Caco-2 (cell line): ENCODE measurements around the gene HOXB7. TPM values are rescaled to one million over a fixed set of nuclear protein-coding genes. Genes with fewer than 3 reads are reported as not detected.

Source experiments
- BruUV-seq: library from RNA; stranded (reverse); fragments of 400-500 nt; replicated peaks from 2 replicates; lab custom pipeline; 2021; lab: Mats Ljungman, UMichigan
- CTCF ChIA-PET: fragments of 300-600 bp; sonication (Branson Sonifier 250); formaldehyde crosslinking; loops from one replicate; lab custom pipeline; 2022; ENCODE audit warnings: antibody characterized with exemption; lab: Charles Lee
- POLR2A ChIA-PET: fragments of 300-600 bp; sonication (Branson Sonifier 250); formaldehyde crosslinking; loops from one replicate; lab custom pipeline; 2022; ENCODE audit warnings: antibody characterized with exemption; lab: Charles Lee
- DNase-seq, 2 experiments: peaks; one replicate each; pipeline versions ENCODE4 v3.0.0 to v3.0.0-alpha.2; 2020 to 2022
- H3K27me3 ChIP-seq: replicated peaks from 2 replicates; pipeline ENCODE4 v1.6.0; 2011; ENCODE audit warnings: low read length; ENCODE audit not compliant: control insufficient read depth, insufficient read depth
- H3K36me3 ChIP-seq: 2 replicates; pipeline ENCODE4 v1.5.1; 2011; ENCODE audit warnings: low read length; ENCODE audit not compliant: control insufficient read depth, insufficient read depth
- H3K4me1 ChIP-seq: fragments of 250-450 bp; sonication (Bioruptor Pico); 2 replicates; pipeline ENCODE4 v1.5.1; 2020; ENCODE audit warnings: mild to moderate bottlenecking
- H3K4me3 ChIP-seq: 2 replicates; pipeline ENCODE4 v1.5.1; 2011; ENCODE audit warnings: low read depth, mild to moderate bottlenecking, control low read depth, low read length
- H3K9me3 ChIP-seq: fragments of 250-450 bp; sonication (Bioruptor Pico); 2 replicates; pipeline ENCODE4 v1.5.1; 2020; ENCODE audit warnings: mild to moderate bottlenecking, moderate library complexity
- H3K27ac Mint-ChIP-seq: one replicate; pipeline ENCODE4 v1.8.0; 2022; ENCODE audit warnings: mixed read lengths; ENCODE audit not compliant: unreplicated experiment
- H3K27me3 Mint-ChIP-seq: one replicate; pipeline ENCODE4 v1.8.0; 2022; ENCODE audit warnings: mixed read lengths; ENCODE audit not compliant: insufficient read depth, unreplicated experiment
- H3K36me3 Mint-ChIP-seq: one replicate; pipeline ENCODE4 v1.8.0; 2022; ENCODE audit warnings: mild to moderate bottlenecking, mixed read lengths; ENCODE audit not compliant: insufficient read depth, unreplicated experiment
- H3K4me1 Mint-ChIP-seq: one replicate; pipeline ENCODE4 v1.8.0; 2022; ENCODE audit warnings: low read depth, mixed read lengths; ENCODE audit not compliant: unreplicated experiment
- H3K4me3 Mint-ChIP-seq: one replicate; pipeline ENCODE4 v1.8.0; 2022; ENCODE audit warnings: mild to moderate bottlenecking, moderate library complexity, mixed read lengths; ENCODE audit not compliant: unreplicated experiment
- H3K9me3 Mint-ChIP-seq: one replicate; pipeline ENCODE4 v1.8.0; 2022; ENCODE audit warnings: mixed read lengths; ENCODE audit not compliant: unreplicated experiment
- CTCF ChIP-seq, 2 experiments: fragments of 200-600 bp in 1 of 2; IDR thresholded peaks; 1 replicate in 1 of 2; 2 replicates in 1 of 2; pipeline versions ENCODE4 v1.5.1 to v1.8.0; 2011 to 2022; ENCODE audit warnings: antibody characterized with exemption in 1 of 2, control low read depth in 1 of 2, inconsistent platforms in 1 of 2, low read depth in 1 of 2, low read length in 1 of 2, mild to moderate bottlenecking in 1 of 2, moderate library complexity in 1 of 2; ENCODE audit not compliant: insufficient read depth in 1 of 2, severe bottlenecking in 1 of 2, unreplicated experiment in 1 of 2
- intact Hi-C: fragments of 100-400 bp; cut with micrococcal nuclease; formaldehyde crosslinking; loops from one replicate; pipeline ENCODE4 v1.10.0; 2022; ENCODE audit not compliant: unreplicated experiment
- total RNA-seq: library from RNA; stranded (reverse); gene quantifications from 2 replicates; pipeline ENCODE4 v1.2.3, GENCODE V29; 2022

Gene HOXB7
- total RNA-seq, 1 experiment from 2014 or later: 28.2 TPM

GRCh38 chr17:48617471-48618255 lies 6.8 kb upstream of the HOXB7 start:
- peaks cover 22% of the 10 kb centered on the region for H3K27me3 ChIP-seq
- H3K27ac Mint-ChIP-seq: no peak overlapping the region

GRCh38 chr17:48616717-48617470 lies 6.1 kb upstream of the HOXB7 start:
- no TSS peak for BruUV-seq
- H3K27me3 ChIP-seq: peaks cover 18% of the 10 kb centered on the region
- DNase-seq: no peak
- Mint-ChIP-seq H3K4me3 (peak overlapping the region; percentile 8), H3K36me3 (peaks cover 7% of the 10 kb centered on the region), H3K27ac (no peak overlapping the region), H3K4me1 (peaks cover 43% of the 10 kb centered on the region), H3K27me3 (peaks cover 65% of the 10 kb centered on the region), H3K9me3 (no peaks in the 10 kb centered on the region)
- intact Hi-C loops: no loop called here
- no peak overlapping the region for H3K4me3 ChIP-seq
- H3K9me3 ChIP-seq: no peaks in the 10 kb centered on the region
- H3K4me1 ChIP-seq: peaks cover 4% of the 10 kb centered on the region
- TF ChIP-seq CTCF (IDR thresholded peaks at IDR 0.05; ENCODE audit: insufficient read depth in 1 of 2, low read depth in 1 of 2, low read length in 1 of 2, severe bottlenecking in 1 of 2, unreplicated experiment in 1 of 2): no peak
- POLR2A ChIA-PET: interaction anchor here (0.6 kb wide), 2 partner anchors 9 to 568 kb away, joined by 3 to 6 read pairs; partner anchors contain the start of gene HOXB9
- CTCF ChIA-PET: interaction anchor here (0.6 to 2.3 kb wide), 12 partner anchors 7 to 437 kb away, joined by 3 to 11 read pairs (median 4); partner anchors contain the start of gene HOXB6
- H3K36me3 ChIP-seq: no peaks in the 10 kb centered on the region

More at GRCh38 chr17:48617471-48618255, 6.8 kb upstream of the HOXB7 start:
- Histone ChIP-seq H3K9me3 (no peaks in the 10 kb centered on the region), H3K4me1 (peaks cover 4% of the 10 kb centered on the region), H3K4me3 (no peak overlapping the region), H3K36me3 (no peaks in the 10 kb centered on the region)
- ChIA-PET POLR2A (interaction anchor here (0.6 to 0.9 kb wide), 2 partner anchors 205 to 569 kb away, joined by 5 to 6 read pairs; no protein-coding TSS in a partner anchor), CTCF (interaction anchor here (0.6 to 2.3 kb wide), 16 partner anchors 8 to 1085 kb away, joined by 3 to 11 read pairs (median 4); no protein-coding TSS in a partner anchor)
- intact Hi-C loops: loop anchor here (1.0 to 2.0 kb wide), 7 partner anchors 125 to 593 kb away; no protein-coding TSS in a partner anchor
- Mint-ChIP-seq H3K9me3 (no peaks in the 10 kb centered on the region), H3K27me3 (peaks cover 66% of the 10 kb centered on the region), H3K36me3 (peaks cover 7% of the 10 kb centered on the region), H3K4me3 (peak overlapping the region; percentile 63), H3K4me1 (peaks cover 38% of the 10 kb centered on the region)
- peak; percentile 44 to 56 for DNase-seq
- no TSS peak for BruUV-seq
- no peak for TF ChIP-seq CTCF (IDR thresholded peaks at IDR 0.05; ENCODE audit: insufficient read depth in 1 of 2, low read depth in 1 of 2, low read length in 1 of 2, severe bottlenecking in 1 of 2, unreplicated experiment in 1 of 2)
